ENCODE data around the gene CFAP46.
"Not testable (repeated sequence)": the region's sequence is repeated elsewhere in the genome, so short reads cannot be mapped to it uniquely, and the experiment has no call there.

CFAP46 gene

GRCh38 chr10:132962623-132963429 lies 20.5 kb upstream of the CFAP46 start:
- Histone ChIP-seq H3K36me3 (replicated peaks) (no peaks in the 10 kb centered on the region), H3K4me1 (peaks cover 8% of the 10 kb centered on the region; the same call in 1 of the 2 replicates), H3K27me3 (ENCODE audit: low read depth) (no peaks in the 10 kb centered on the region), H3K9me3 (no peaks in the 10 kb centered on the region), H3K4me3 (peak overlapping the region; percentile 20)
- DNase-seq (ENCODE audit: low spot score in 2 of 2), result peak in 1 of 2 experiments; percentile 5
- in situ Hi-C loops (cut with MboI; ENCODE audit: low sequenced_read_pairs), result no loop called here

- Histone ChIP-seq H3K9me3 (no peaks in the 10 kb centered on the region), H3K36me3 (replicated peaks) (no peaks in the 10 kb centered on the region), H3K4me3 (peak overlapping the region; percentile 20), H3K27me3 (ENCODE audit: low read depth) (no peaks in the 10 kb centered on the region), H3K4me1 (peaks cover 8% of the 10 kb centered on the region; the same call in 1 of the 2 replicates)
- DNase-seq (ENCODE audit: low spot score in 2 of 2), result peak; percentile 56 to 85
- in situ Hi-C loops (cut with MboI; ENCODE audit: low sequenced_read_pairs), result no loop called here
Observed at GRCh38 chr10:132961787-132962622, 19.6 kb upstream of the CFAP46 start.

GRCh38 chr10:132961420-132961786 lies 19.0 kb upstream of the CFAP46 start:
- Histone ChIP-seq H3K9me3 (no peaks in the 10 kb centered on the region), H3K4me1 (peaks cover 8% of the 10 kb centered on the region; the same call in 1 of the 2 replicates), H3K4me3 (no peak overlapping the region), H3K36me3 (replicated peaks) (no peaks in the 10 kb centered on the region), H3K27me3 (ENCODE audit: low read depth) (no peaks in the 10 kb centered on the region)
- DNase-seq (ENCODE audit: low spot score in 2 of 2), result peak in 1 of 2 experiments; percentile 4
- in situ Hi-C loops (cut with MboI; ENCODE audit: low sequenced_read_pairs), result no loop called here

GRCh38 chr10:132960631-132961419 lies 18.5 kb upstream of the CFAP46 start:
- no peaks in the 10 kb centered on the region for H3K27me3 ChIP-seq (ENCODE audit: low read depth)
- H3K36me3 ChIP-seq (replicated peaks), result no peaks in the 10 kb centered on the region
- H3K4me3 ChIP-seq, result no peak overlapping the region
- no peaks in the 10 kb centered on the region for H3K9me3 ChIP-seq
- H3K4me1 ChIP-seq, result peaks cover 8% of the 10 kb centered on the region; the same call in 1 of the 2 replicates
- DNase-seq (ENCODE audit: low spot score in 2 of 2), result peak in 1 of 2 experiments; percentile 7
- in situ Hi-C loops (cut with MboI; ENCODE audit: low sequenced_read_pairs), result no loop called here

GRCh38 chr10:132960071-132960472 lies 17.7 kb upstream of the CFAP46 start:
- no peaks in the 10 kb centered on the region for H3K27me3 ChIP-seq (ENCODE audit: low read depth)
- no peak overlapping the region for H3K4me3 ChIP-seq
- peaks cover 8% of the 10 kb centered on the region; the same call in 1 of the 2 replicates for H3K4me1 ChIP-seq

GRCh38 chr10:132959559-132959961 lies 17.2 kb upstream of the CFAP46 start:
- DNase-seq (ENCODE audit: low spot score in 2 of 2), result peak in 1 of 2 experiments; percentile 4
- in situ Hi-C loops (cut with MboI; ENCODE audit: low sequenced_read_pairs), result no loop called here
- H3K4me1 ChIP-seq, result peaks cover 8% of the 10 kb centered on the region; the same call in 1 of the 2 replicates
- H3K4me3 ChIP-seq, result no peak overlapping the region
- H3K27me3 ChIP-seq (ENCODE audit: low read depth), result no peaks in the 10 kb centered on the region; the same call in 1 of the 2 replicates
- H3K36me3 ChIP-seq (replicated peaks), result no peaks in the 10 kb centered on the region
- no peaks in the 10 kb centered on the region for H3K9me3 ChIP-seq

More at GRCh38 chr10:132960071-132960472, 17.7 kb upstream of the CFAP46 start:
- in situ Hi-C loops (cut with MboI; ENCODE audit: low sequenced_read_pairs), result no loop called here
- Histone ChIP-seq H3K9me3 (no peaks in the 10 kb centered on the region), H3K36me3 (replicated peaks) (no peaks in the 10 kb centered on the region)
- DNase-seq (ENCODE audit: low spot score in 2 of 2), result peak in 1 of 2 experiments; percentile 7

GRCh38 chr10:132958883-132959558 lies 16.7 kb upstream of the CFAP46 start:
- Histone ChIP-seq H3K4me3 (no peak overlapping the region), H3K9me3 (no peaks in the 10 kb centered on the region), H3K4me1 (peaks cover 8% of the 10 kb centered on the region; the same call in 1 of the 2 replicates), H3K36me3 (replicated peaks) (no peaks in the 10 kb centered on the region), H3K27me3 (ENCODE audit: low read depth) (peaks cover 4% of the 10 kb centered on the region; the same call in 1 of the 2 replicates)
- peak in 1 of 2 experiments; percentile 3 for DNase-seq (ENCODE audit: low spot score in 2 of 2)
- in situ Hi-C loops (cut with MboI; ENCODE audit: low sequenced_read_pairs), result no loop called here

- H3K36me3 ChIP-seq (replicated peaks), result no peaks in the 10 kb centered on the region
- in situ Hi-C loops (cut with MboI; ENCODE audit: low sequenced_read_pairs), result no loop called here
- H3K27me3 ChIP-seq (ENCODE audit: low read depth), result peaks cover 7% of the 10 kb centered on the region; the same call in 1 of the 2 replicates
- H3K4me3 ChIP-seq, result no peak overlapping the region
- H3K4me1 ChIP-seq, result peaks cover 8% of the 10 kb centered on the region; the same call in 1 of the 2 replicates
- DNase-seq (ENCODE audit: low spot score in 2 of 2), result peak in 1 of 2 experiments; percentile 5
- no peaks in the 10 kb centered on the region for H3K9me3 ChIP-seq
Observed at GRCh38 chr10:132957981-132958882, 15.9 kb upstream of the CFAP46 start.

- peaks cover 13% of the 10 kb centered on the region; the same call in 1 of the 2 replicates for H3K27me3 ChIP-seq (ENCODE audit: low read depth)
- in situ Hi-C loops (cut with MboI; ENCODE audit: low sequenced_read_pairs), result no loop called here
Observed at GRCh38 chr10:132957131-132957530, 14.8 kb upstream of the CFAP46 start.

GRCh38 chr10:132956259-132956658 lies 13.9 kb upstream of the CFAP46 start:
- H3K4me1 ChIP-seq; DNase-seq (ENCODE audit: low spot score in 2 of 2); H3K4me3 ChIP-seq; H3K9me3 ChIP-seq; H3K36me3 ChIP-seq (replicated peaks); in situ Hi-C loops (cut with MboI; ENCODE audit: low sequenced_read_pairs): not testable (repeated sequence)
- H3K27me3 ChIP-seq (ENCODE audit: low read depth), result peaks cover 16% of the 10 kb centered on the region; the same call in 1 of the 2 replicates

More at GRCh38 chr10:132957131-132957530, 14.8 kb upstream of the CFAP46 start:
- Histone ChIP-seq H3K4me1 (0 out of 2 replicates have a peak, but pooled peaks cover 3% of the 10 kb centered on the region), H3K4me3 (no peak overlapping the region), H3K36me3 (replicated peaks) (no peaks in the 10 kb centered on the region), H3K9me3 (no peaks in the 10 kb centered on the region)
- no peak for DNase-seq (ENCODE audit: low spot score in 2 of 2)

- no peak for DNase-seq (ENCODE audit: low spot score in 2 of 2)
- peaks cover 20% of the 10 kb centered on the region; the same call in 1 of the 2 replicates for H3K27me3 ChIP-seq (ENCODE audit: low read depth)
- no peak overlapping the region for H3K4me3 ChIP-seq
- H3K36me3 ChIP-seq (replicated peaks), result no peaks in the 10 kb centered on the region
- H3K4me1 ChIP-seq, result no peaks in the 10 kb centered on the region
- in situ Hi-C loops (cut with MboI; ENCODE audit: low sequenced_read_pairs), result no loop called here
- no peaks in the 10 kb centered on the region for H3K9me3 ChIP-seq
Observed at GRCh38 chr10:132955479-132955878, 13.1 kb upstream of the CFAP46 start.

- H3K9me3 ChIP-seq, result no peaks in the 10 kb centered on the region
- no peak for DNase-seq (ENCODE audit: low spot score in 2 of 2)
- H3K36me3 ChIP-seq (replicated peaks), result no peaks in the 10 kb centered on the region
- peaks cover 20% of the 10 kb centered on the region; the same call in 1 of the 2 replicates for H3K27me3 ChIP-seq (ENCODE audit: low read depth)
- H3K4me1 ChIP-seq, result no peaks in the 10 kb centered on the region
- H3K4me3 ChIP-seq, result no peak overlapping the region
- in situ Hi-C loops (cut with MboI; ENCODE audit: low sequenced_read_pairs), result no loop called here
Observed at GRCh38 chr10:132953428-132953827, 11.1 kb upstream of the CFAP46 start.
